GDM1 (cell line): ENCODE results near the gene RXRA.

Source experiments
- DNase-seq: peaks from one replicate; lab custom pipeline; 2025; lab: John Stamatoyannopoulos, UW

RXRA gene

DNA sequence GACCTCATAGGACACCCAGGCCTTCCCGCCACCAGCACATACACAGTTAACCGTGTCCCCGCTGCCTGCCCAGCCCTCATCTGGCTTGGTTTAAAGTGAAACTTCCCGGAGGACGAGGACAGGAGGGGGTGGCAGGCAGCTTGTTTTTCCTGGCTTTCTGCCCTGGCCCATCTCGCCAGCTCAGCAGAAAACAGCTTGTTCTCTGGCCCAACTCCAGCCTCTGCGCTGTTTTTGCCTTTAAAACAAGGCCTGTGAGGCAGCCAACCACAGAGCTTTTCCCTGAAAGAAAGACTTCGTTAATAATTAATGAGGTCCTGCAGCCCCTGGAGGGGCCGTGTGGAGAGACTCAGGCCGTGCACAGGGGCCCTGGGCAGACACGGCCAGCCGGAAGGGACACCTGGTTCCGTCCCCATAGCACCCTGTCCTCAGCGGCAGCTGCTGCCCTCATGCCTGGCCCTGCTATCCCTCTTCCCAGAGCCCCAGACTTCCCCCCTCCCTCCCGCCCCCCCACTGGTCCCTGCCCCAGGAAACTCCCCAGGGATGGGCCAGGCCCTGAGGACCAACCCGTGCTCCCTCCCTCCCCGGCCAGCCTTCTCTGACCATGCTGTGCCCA, 108.7 kb downstream of the RXRA start:
- DNase-seq = peak; percentile 34

GRCh38 chr9:134435550-134436378, 109.5 kb downstream of the RXRA start:
- DNase-seq = no peak

GRCh38 chr9:134436379-134436762, 110.1 kb downstream of the RXRA start:
- DNase-seq = no peak

- DNase-seq = no peak
Measured at GRCh38 chr9:134436911-134437310, 110.7 kb downstream of the RXRA start.

GRCh38 chr9:134437403-134438194, 111.3 kb downstream of the RXRA start:
- DNase-seq = no peak

GRCh38 chr9:134438195-134438788, 112.0 kb downstream of the RXRA start:
- no peak for DNase-seq

- no peak for DNase-seq
Measured at GRCh38 chr9:134439368-134439784, 113.1 kb downstream of the RXRA start.

DNA sequence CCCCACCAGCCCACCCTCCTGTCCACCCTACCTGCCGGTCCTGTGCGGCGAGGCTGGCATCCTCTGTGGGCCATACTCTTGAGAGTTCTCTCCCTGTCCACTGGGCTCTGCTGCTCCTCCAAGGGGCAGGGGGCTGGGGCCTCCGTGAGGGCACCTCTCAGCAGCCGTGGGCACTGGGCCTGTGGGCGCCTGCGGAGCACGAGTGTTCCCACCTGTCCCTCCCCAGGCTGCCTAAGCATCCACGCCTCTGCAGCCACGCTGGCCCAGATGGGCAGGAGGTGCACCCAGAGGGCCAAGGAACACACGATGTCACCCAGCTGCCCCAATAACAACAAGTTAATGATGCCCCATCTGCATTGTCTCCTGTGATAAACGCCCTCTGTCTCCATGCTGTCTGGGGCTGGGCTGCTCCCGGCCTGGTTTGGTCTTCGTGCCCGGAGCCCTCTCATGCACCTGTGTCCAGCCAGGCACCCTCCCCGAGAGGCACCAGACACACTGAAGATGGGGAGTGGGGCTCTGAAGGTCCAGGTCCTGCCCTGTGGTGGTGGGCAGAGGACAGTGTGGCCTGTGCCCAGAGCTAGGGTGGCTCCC, 114.5 kb downstream of the RXRA start:
- DNase-seq = no peak

DNA sequence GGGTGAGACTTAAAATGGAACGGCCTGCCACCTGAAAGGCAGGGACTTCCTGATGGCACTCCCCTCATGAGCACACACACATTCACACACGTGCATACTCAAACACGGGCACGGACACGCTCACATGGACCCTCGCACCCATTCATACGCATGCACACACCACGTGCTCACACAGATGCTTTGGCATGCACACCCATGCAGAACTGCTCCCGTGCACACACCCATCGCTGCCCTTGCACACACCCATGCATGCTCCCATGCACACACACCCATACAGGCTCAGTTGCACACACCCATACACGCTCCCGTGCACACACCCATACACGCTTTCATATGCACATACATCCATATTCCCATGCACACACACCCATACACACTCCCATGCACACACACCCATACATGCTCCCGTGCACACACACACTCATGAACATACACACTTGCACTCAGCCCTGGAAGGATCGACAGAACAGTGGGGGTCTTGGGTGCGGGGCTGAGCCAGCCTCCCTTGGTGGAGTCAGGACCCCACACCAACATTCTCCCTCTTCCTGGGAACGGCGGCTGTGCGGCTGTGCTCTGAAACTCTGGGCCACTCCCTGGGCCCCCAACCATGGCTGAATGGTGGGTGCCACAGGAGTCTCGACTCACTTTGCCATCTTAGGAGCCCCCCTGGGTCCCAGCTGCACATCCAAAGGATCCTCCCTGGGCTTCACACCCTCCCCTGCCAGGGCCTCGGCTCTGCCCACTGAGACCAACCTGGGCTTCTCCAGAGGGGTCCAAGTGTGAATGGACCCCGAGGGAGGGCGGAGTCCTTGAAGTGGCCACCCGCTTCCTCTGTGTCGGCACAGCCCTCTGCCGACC, 115.2 kb downstream of the RXRA start:
- DNase-seq = no peak

- no peak for DNase-seq
Measured at GRCh38 chr9:134442085-134442474, 115.8 kb downstream of the RXRA start.

GRCh38 chr9:134442486-134443173, 116.4 kb downstream of the RXRA start:
- no peak for DNase-seq

GRCh38 chr9:134443174-134444037, 117.2 kb downstream of the RXRA start:
- DNase-seq = peak; percentile 81

GRCh38 chr9:134444038-134444315, 117.7 kb downstream of the RXRA start:
- no peak for DNase-seq

- DNase-seq = no peak
Measured at GRCh38 chr9:134445000-134445399, 118.7 kb downstream of the RXRA start.

GRCh38 chr9:134449180-134449916, 123.1 kb downstream of the RXRA start:
- peak; percentile 87 for DNase-seq

DNA sequence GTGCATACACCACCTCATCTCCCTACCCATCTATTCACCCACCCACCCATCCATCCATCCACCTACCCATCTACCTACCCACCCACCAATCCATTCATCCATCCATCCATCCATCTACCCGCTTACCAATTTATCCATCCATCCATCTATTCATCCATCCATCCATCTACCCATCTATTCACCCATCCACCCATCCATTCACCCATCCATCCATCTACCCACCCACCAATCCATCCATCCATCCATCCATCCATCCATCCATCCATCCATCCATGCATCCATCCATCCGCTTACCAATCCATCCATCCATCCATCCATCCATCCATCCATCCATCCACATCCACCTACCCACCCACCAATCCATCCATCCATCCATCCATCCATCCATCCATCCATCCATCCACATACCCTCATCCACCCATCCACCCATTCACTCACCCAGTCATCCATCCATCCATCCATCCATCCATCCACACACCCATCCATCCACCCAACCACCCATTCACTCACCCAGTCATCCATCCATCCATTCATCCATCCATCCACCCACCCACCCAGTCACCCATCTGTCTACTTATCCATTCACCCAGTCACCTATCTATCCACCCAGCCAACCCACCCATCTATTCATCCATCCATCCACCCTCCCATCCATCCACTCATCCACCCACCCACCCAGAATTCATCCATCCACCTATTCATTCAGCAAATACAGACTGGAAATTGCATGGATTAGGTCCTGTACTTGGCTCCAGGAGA, 125.6 kb downstream of the RXRA start:
- no peak for DNase-seq

GRCh38 chr9:134452728-134453127, 126.5 kb downstream of the RXRA start:
- no peak for DNase-seq

DNA sequence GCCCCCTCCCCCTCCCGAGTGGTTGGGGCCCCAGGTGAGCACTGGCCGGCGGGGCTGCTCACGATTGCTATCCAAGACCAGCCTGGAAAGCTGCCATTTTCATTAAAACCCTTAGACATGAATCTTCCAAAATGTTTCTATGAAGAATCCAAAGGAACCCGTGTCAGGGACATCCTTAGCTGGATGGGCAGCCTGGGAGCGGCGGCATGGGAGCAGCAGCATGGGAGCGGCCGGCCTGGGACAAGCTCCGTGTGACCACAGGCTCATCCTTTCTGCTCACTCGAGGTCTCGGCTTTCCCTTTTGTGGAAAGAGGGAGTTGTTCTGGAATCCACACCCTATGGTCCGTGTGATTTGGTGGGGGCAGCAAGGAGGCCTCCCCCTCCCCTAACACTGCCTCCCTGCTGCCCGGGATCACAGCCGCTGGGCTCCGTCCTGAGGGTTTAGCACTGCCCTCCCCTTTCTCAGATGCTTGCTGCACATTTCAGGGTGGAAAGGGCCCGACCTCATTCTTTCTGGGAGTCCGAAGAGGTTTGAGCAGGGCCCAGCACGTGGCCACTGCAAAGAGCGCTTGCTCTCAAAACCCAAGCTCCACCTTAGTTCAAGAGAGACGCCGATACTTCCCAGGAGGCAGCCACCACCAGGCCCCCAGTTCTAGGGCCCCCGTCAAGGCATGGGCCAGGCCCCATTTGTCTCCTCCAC, 127.7 kb downstream of the RXRA start:
- DNase-seq = no peak
